ENCODE data around the gene ZBTB43. TPM values are rescaled to one million over a fixed set of nuclear protein-coding genes. Genes with fewer than 3 reads are reported as not detected.

The ZBTB43 gene
- total RNA-seq, 1 donor from 2014 or later = 21.5 TPM

DNA sequence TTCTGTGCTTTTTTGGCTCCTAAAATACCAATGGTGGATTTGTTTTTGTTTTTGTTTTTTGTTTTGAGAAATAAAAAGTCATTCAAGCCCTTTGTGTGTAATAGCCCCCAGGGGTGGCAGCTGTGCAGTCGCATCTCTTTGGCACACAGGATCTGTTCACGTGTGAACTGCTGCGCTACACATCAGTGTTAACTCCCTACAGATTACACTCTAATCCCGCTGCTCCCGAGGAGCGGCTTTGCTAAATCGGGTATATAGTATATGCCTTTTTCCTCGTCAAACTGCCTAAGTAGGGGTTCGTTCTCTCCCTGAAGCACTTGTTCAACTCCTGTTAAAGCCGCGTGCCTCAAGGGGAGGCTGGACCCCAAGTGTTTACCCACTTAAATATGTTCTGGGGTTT, 77.9 kb downstream of the ZBTB43 start:
- H3K79me2 ChIP-seq (ENCODE audit: insufficient read depth, low read length) = peaks cover 14% of the 10 kb centered on the region
- no peak for TF ChIP-seq EZH2 (IDR thresholded peaks at IDR 0.05; ENCODE audit: insufficient read depth, low read length)
- H3K27ac ChIP-seq (ENCODE audit: low read depth, low read length) = no peak overlapping the region
- H2AFZ ChIP-seq (ENCODE audit: low read depth, low read length) = no peak overlapping the region
- no peak overlapping the region for H3K4me3 Mint-ChIP-seq (ENCODE audit: unreplicated experiment)
- DNase-seq (ENCODE audit: low read depth) = no peak
- H3K27me3 ChIP-seq (ENCODE audit: insufficient read depth, low read length) = no peaks in the 10 kb centered on the region
- H3K27ac Mint-ChIP-seq (ENCODE audit: unreplicated experiment) = no peak overlapping the region
- H3K4me1 Mint-ChIP-seq (ENCODE audit: low read depth, unreplicated experiment) = no peaks in the 10 kb centered on the region
- FAIRE-seq = no peak
- no peaks in the 10 kb centered on the region for H3K9me3 ChIP-seq (ENCODE audit: insufficient read depth, low read depth, low read length)
- peaks cover 2% of the 10 kb centered on the region for H3K9me3 Mint-ChIP-seq (ENCODE audit: unreplicated experiment)
- H3K4me1 ChIP-seq (ENCODE audit: insufficient read depth, low read length) = no peaks in the 10 kb centered on the region
- H3K36me3 ChIP-seq (ENCODE audit: insufficient read depth, low read length) = peaks cover 15% of the 10 kb centered on the region
- no peak overlapping the region for H3K4me3 ChIP-seq (ENCODE audit: insufficient read depth, low read depth, low read length)
- peaks cover 29% of the 10 kb centered on the region for H3K36me3 Mint-ChIP-seq (ENCODE audit: low read depth, unreplicated experiment)
- H3K9ac ChIP-seq (ENCODE audit: low read length) = no peak overlapping the region
- H3K4me2 ChIP-seq (ENCODE audit: low read length) = no peak overlapping the region
- peaks cover 61% of the 10 kb centered on the region for H4K20me1 ChIP-seq (ENCODE audit: insufficient read depth, low read length)
- H3K27me3 Mint-ChIP-seq (ENCODE audit: low read depth, unreplicated experiment) = no peaks in the 10 kb centered on the region

DNA sequence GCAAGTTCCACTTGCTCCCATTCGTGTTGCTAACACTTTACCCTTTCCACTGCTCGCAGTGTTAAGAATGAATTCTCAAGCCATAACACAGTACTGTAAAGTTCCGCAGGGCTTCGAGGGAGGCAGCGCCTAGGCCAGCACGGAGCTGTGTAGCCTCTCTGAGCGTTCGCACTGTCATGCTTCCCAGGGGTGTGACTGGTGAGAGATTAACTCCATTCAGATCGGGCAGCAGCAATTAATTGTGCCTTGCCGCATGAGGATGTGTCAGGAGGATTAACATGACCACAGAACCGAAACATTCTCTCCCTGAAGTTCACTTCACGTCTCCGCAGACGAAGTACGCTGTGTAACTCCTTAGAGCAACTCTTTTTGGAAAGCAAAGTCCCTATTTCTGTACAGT, 78.8 kb downstream of the ZBTB43 start:
- Histone ChIP-seq H3K4me3 (ENCODE audit: insufficient read depth, low read depth, low read length) (no peak overlapping the region), H3K27me3 (ENCODE audit: insufficient read depth, low read length) (no peaks in the 10 kb centered on the region), H3K4me2 (ENCODE audit: low read length) (no peak overlapping the region), H4K20me1 (ENCODE audit: insufficient read depth, low read length) (peaks cover 61% of the 10 kb centered on the region), H3K4me1 (ENCODE audit: insufficient read depth, low read length) (no peaks in the 10 kb centered on the region), H3K9ac (ENCODE audit: low read length) (no peak overlapping the region), H3K36me3 (ENCODE audit: insufficient read depth, low read length) (peaks cover 15% of the 10 kb centered on the region), H3K9me3 (ENCODE audit: insufficient read depth, low read depth, low read length) (no peaks in the 10 kb centered on the region), H2AFZ (ENCODE audit: low read depth, low read length) (no peak overlapping the region), H3K79me2 (ENCODE audit: insufficient read depth, low read length) (peaks cover 14% of the 10 kb centered on the region), H3K27ac (ENCODE audit: low read depth, low read length) (no peak overlapping the region)
- Mint-ChIP-seq H3K27ac (ENCODE audit: unreplicated experiment) (no peak overlapping the region), H3K36me3 (ENCODE audit: low read depth, unreplicated experiment) (peaks cover 29% of the 10 kb centered on the region), H3K4me1 (ENCODE audit: low read depth, unreplicated experiment) (no peaks in the 10 kb centered on the region), H3K27me3 (ENCODE audit: low read depth, unreplicated experiment) (peaks cover 2% of the 10 kb centered on the region), H3K9me3 (ENCODE audit: unreplicated experiment) (peaks cover 2% of the 10 kb centered on the region), H3K4me3 (ENCODE audit: unreplicated experiment) (no peak overlapping the region)
- TF ChIP-seq, protein P1, sequence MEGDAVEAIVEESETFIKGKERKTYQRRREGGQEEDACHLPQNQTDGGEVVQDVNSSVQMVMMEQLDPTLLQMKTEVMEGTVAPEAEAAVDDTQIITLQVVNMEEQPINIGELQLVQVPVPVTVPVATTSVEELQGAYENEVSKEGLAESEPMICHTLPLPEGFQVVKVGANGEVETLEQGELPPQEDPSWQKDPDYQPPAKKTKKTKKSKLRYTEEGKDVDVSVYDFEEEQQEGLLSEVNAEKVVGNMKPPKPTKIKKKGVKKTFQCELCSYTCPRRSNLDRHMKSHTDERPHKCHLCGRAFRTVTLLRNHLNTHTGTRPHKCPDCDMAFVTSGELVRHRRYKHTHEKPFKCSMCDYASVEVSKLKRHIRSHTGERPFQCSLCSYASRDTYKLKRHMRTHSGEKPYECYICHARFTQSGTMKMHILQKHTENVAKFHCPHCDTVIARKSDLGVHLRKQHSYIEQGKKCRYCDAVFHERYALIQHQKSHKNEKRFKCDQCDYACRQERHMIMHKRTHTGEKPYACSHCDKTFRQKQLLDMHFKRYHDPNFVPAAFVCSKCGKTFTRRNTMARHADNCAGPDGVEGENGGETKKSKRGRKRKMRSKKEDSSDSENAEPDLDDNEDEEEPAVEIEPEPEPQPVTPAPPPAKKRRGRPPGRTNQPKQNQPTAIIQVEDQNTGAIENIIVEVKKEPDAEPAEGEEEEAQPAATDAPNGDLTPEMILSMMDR (IDR thresholded peaks at IDR 0.05; ENCODE audit: insufficient read depth, low read depth, low read length) = no peak
- TF ChIP-seq EZH2 (IDR thresholded peaks at IDR 0.05; ENCODE audit: insufficient read depth, low read length) = no peak
- no peak for FAIRE-seq
- DNase-seq (ENCODE audit: low read depth) = no peak

DNA sequence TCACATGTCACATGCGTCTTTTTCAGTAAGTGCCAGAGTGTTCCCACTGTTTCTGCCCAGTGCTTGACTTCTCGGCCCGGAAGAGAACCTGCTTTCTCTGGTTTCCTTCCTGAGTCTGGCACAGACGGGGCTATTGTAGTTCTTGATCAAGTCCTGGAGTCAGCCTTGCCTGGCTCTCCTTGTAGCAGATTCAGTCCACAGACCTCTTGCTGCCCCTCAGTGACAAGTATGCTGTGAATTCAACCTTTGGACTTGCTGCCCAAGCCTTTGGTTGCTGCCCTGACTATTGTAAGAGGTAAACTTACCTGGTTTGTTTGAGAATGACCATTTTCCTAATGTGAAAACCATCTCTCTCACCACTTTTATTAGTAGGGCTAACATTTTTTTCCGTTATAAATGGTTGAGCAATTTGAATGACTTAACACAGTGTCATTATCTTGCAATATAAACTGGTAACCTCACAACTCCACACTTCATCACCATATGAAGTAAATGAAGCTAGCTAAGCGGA, 80.3 kb downstream of the ZBTB43 start:
- peaks cover 2% of the 10 kb centered on the region for H3K27me3 Mint-ChIP-seq (ENCODE audit: low read depth, unreplicated experiment)
- Histone ChIP-seq H3K27ac (ENCODE audit: low read depth, low read length) (no peak overlapping the region), H3K27me3 (ENCODE audit: insufficient read depth, low read length) (no peaks in the 10 kb centered on the region), H3K4me3 (ENCODE audit: insufficient read depth, low read depth, low read length) (no peak overlapping the region), H3K4me2 (ENCODE audit: low read length) (no peak overlapping the region), H3K9ac (ENCODE audit: low read length) (no peak overlapping the region), H4K20me1 (ENCODE audit: insufficient read depth, low read length) (peaks cover 49% of the 10 kb centered on the region), H3K9me3 (ENCODE audit: insufficient read depth, low read depth, low read length) (no peaks in the 10 kb centered on the region), H3K79me2 (ENCODE audit: insufficient read depth, low read length) (peaks cover 3% of the 10 kb centered on the region), H3K4me1 (ENCODE audit: insufficient read depth, low read length) (no peaks in the 10 kb centered on the region), H3K36me3 (ENCODE audit: insufficient read depth, low read length) (peaks cover 10% of the 10 kb centered on the region), H2AFZ (ENCODE audit: low read depth, low read length) (no peak overlapping the region)
- H3K9me3 Mint-ChIP-seq (ENCODE audit: unreplicated experiment) = no peaks in the 10 kb centered on the region
- no peak overlapping the region for H3K4me3 Mint-ChIP-seq (ENCODE audit: unreplicated experiment)
- peaks cover 16% of the 10 kb centered on the region for H3K36me3 Mint-ChIP-seq (ENCODE audit: low read depth, unreplicated experiment)
- FAIRE-seq (no peak), DNase-seq (ENCODE audit: low read depth) (no peak)
- no peak overlapping the region for H3K27ac Mint-ChIP-seq (ENCODE audit: unreplicated experiment)
- no peaks in the 10 kb centered on the region for H3K4me1 Mint-ChIP-seq (ENCODE audit: low read depth, unreplicated experiment)
- no peak for TF ChIP-seq EZH2 (IDR thresholded peaks at IDR 0.05; ENCODE audit: insufficient read depth, low read length)
- TF ChIP-seq, protein P1 (IDR thresholded peaks at IDR 0.05; ENCODE audit: insufficient read depth, low read depth, low read length) = no peak

Measured in astrocyte (in vitro differentiated cells and primary cell).